SK-N-SH (cell line): ENCODE results near the gene MCF2L. TPM values are rescaled to one million over a fixed set of nuclear protein-coding genes. Genes with fewer than 3 reads are reported as not detected.

Source experiments
- CTCF ChIA-PET: fragments of 300-600, 350-600 bp; formaldehyde crosslinking; extraction: SDS; loops from one replicate; lab custom pipeline; 2021; lab: Yijun Ruan, JAX
- POLR2A ChIA-PET: fragments of 350-600 bp; sonication (Branson Sonifier 250); formaldehyde crosslinking; extraction: SDS; loops from one replicate; lab custom pipeline; 2020; ENCODE audit warnings: antibody characterized with exemption, inconsistent platforms; lab: Yijun Ruan, JAX
- DNase-seq: peaks from one replicate; pipeline ENCODE4 v3.0.0; 2012
- H2AFZ ChIP-seq: fragments of 200-600 bp; sonication (generic); 2 replicates; pipeline ENCODE4 v1.8.1; 2016; ENCODE audit warnings: antibody characterized with exemption, mild to moderate bottlenecking, low read depth
- H3F3A ChIP-seq: fragments of 200-600 bp; sonication (generic); replicated peaks from 2 replicates; pipeline ENCODE3; 2016; ENCODE audit warnings: antibody characterized with exemption, mild to moderate bottlenecking; ENCODE audit not compliant: insufficient read depth
- H3K27ac ChIP-seq, 2 experiments: fragments of 200-500 bp in 1 of 2; fragments of 200-600 bp in 1 of 2; sonication (Bioruptor generic) in 1 of 2; sonication (generic), shearing (Covaris generic) in 1 of 2; 2 replicates each; pipeline versions ENCODE4 v1.5.1 to v1.6.1; 2014 to 2016; ENCODE audit warnings: low read depth in 2 of 2, inconsistent platforms in 1 of 2, low read length in 1 of 2, mild to moderate bottlenecking in 1 of 2, mixed read lengths in 1 of 2
- H3K27me3 ChIP-seq: fragments of 200-600 bp; sonication (generic), shearing (Covaris generic); 2 replicates; pipeline ENCODE4 v1.6.1; 2016; ENCODE audit warnings: mixed run types; ENCODE audit not compliant: insufficient read depth
- H3K36me3 ChIP-seq, 2 experiments: fragments of 200-500 bp in 1 of 2; fragments of 200-600 bp in 1 of 2; sonication (Bioruptor generic) in 1 of 2; sonication (generic) in 1 of 2; replicated peaks in 1 of 2; 2 replicates each; pipeline versions ENCODE3 to v1.5.1; 2014 to 2016; ENCODE audit warnings: low read length in 1 of 2, mild to moderate bottlenecking in 1 of 2; ENCODE audit not compliant: insufficient read depth in 2 of 2, control insufficient read depth in 1 of 2
- H3K4me1 ChIP-seq, 2 experiments: fragments of 200-500 bp in 1 of 2; fragments of 200-600 bp in 1 of 2; sonication (Bioruptor generic) in 1 of 2; sonication (generic), shearing (Covaris generic) in 1 of 2; 2 replicates each; pipeline versions ENCODE4 v1.5.1 to v1.6.1; 2014 to 2016; ENCODE audit warnings: low read depth in 1 of 2, low read length in 1 of 2, mixed run types in 1 of 2; ENCODE audit not compliant: insufficient read depth in 2 of 2, control insufficient read depth in 1 of 2
- H3K4me2 ChIP-seq: fragments of 200-600 bp; sonication (generic), shearing (Covaris generic); 2 replicates; pipeline ENCODE4 v1.6.1; 2017; ENCODE audit warnings: mixed run types
- H3K4me3 ChIP-seq, 2 experiments: fragments of 200-500 bp in 1 of 2; fragments of 200-600 bp in 1 of 2; sonication (Bioruptor generic) in 1 of 2; sonication (generic), shearing (Covaris generic) in 1 of 2; 2 replicates each; pipeline versions ENCODE4 v1.5.1 to v1.8.1; 2014 to 2016; ENCODE audit warnings: low read depth in 2 of 2, inconsistent platforms in 1 of 2, low read length in 1 of 2, mild to moderate bottlenecking in 1 of 2, mixed read lengths in 1 of 2, moderate library complexity in 1 of 2
- H3K79me2 ChIP-seq: fragments of 200-600 bp; sonication (generic); 2 replicates; pipeline ENCODE4 v1.8.1; 2017; ENCODE audit warnings: mild to moderate bottlenecking; ENCODE audit not compliant: insufficient read depth
- H3K9ac ChIP-seq: fragments of 200-600 bp; sonication (generic); 2 replicates; pipeline ENCODE4 v1.6.1; 2017; ENCODE audit warnings: mixed run types
- H3K9me2 ChIP-seq: fragments of 200-600 bp; sonication (generic); 2 replicates; pipeline ENCODE4 v1.6.1; 2017; ENCODE audit warnings: mixed run types
- H3K9me3 ChIP-seq: fragments of 200-600 bp; sonication (generic); 2 replicates; pipeline ENCODE4 v1.6.1; 2017; ENCODE audit warnings: mixed run types, mild to moderate bottlenecking, moderate library complexity
- H4K20me1 ChIP-seq: fragments of 200-600 bp; sonication (generic); 2 replicates; pipeline ENCODE4 v1.6.1; 2017; ENCODE audit warnings: mild to moderate bottlenecking, mixed run types; ENCODE audit not compliant: insufficient read depth
- CHD2 ChIP-seq: fragments of 150-350 bp; IDR thresholded peaks from 2 replicates; pipeline ENCODE4 v1.6.1; 2018; ENCODE audit warnings: low read length; ENCODE audit not compliant: partially characterized antibody
- CTCF ChIP-seq: fragments of 200-600 bp; sonication (generic); IDR thresholded peaks from 2 replicates; pipeline ENCODE4 v1.6.1; 2017; ENCODE audit warnings: antibody characterized with exemption, mild to moderate bottlenecking, moderate library complexity
- FOSL2 ChIP-seq: IDR thresholded peaks from 2 replicates; pipeline ENCODE4 v1.4.0; 2012; ENCODE audit warnings: low read depth, mild to moderate bottlenecking, moderate library complexity, borderline replicate concordance
- FOXM1 ChIP-seq: IDR thresholded peaks from 2 replicates; pipeline ENCODE4 v1.4.0; 2012; ENCODE audit warnings: low read depth, mild to moderate bottlenecking
- GABPA ChIP-seq: IDR thresholded peaks from 2 replicates; pipeline ENCODE4 v1.4.0; 2012; ENCODE audit warnings: low read depth, mild to moderate bottlenecking
- JUND ChIP-seq: IDR thresholded peaks from 2 replicates; pipeline ENCODE4 v1.4.0; 2012
- MEF2A ChIP-seq: IDR thresholded peaks from 2 replicates; pipeline ENCODE4 v1.4.0; 2012; ENCODE audit warnings: low read depth, borderline replicate concordance
- MXI1 ChIP-seq: IDR thresholded peaks from 2 replicates; pipeline ENCODE4 v1.6.1; 2012; ENCODE audit warnings: mild to moderate bottlenecking, low read depth, low read length, improper control_type of control experiment
- NRF1 ChIP-seq: IDR thresholded peaks from 2 replicates; pipeline ENCODE4 v1.6.1; 2012; ENCODE audit warnings: low read depth, mild to moderate bottlenecking, low read length
- RAD21 ChIP-seq: IDR thresholded peaks from 2 replicates; pipeline ENCODE4 v1.6.1; 2012; ENCODE audit warnings: mild to moderate bottlenecking, low read length
- RCOR1 ChIP-seq: fragments of 150-350 bp; IDR thresholded peaks from 2 replicates; pipeline ENCODE4 v1.6.1; 2017; ENCODE audit warnings: antibody characterized with exemption, low read length
- RFX5 ChIP-seq: IDR thresholded peaks from 2 replicates; pipeline ENCODE4 v1.6.1; 2012; ENCODE audit warnings: mild to moderate bottlenecking, improper control_type of control experiment, low read length
- RXRA ChIP-seq: IDR thresholded peaks from 2 replicates; pipeline ENCODE4 v1.4.0; 2012; ENCODE audit warnings: low read depth, mild to moderate bottlenecking, borderline replicate concordance
- SIN3A ChIP-seq: IDR thresholded peaks from 2 replicates; pipeline ENCODE4 v1.6.1; 2012; ENCODE audit warnings: low read depth, mild to moderate bottlenecking, low read length, moderate library complexity, borderline replicate concordance
- SMC3 ChIP-seq: IDR thresholded peaks from 2 replicates; pipeline ENCODE4 v1.6.1; 2012; ENCODE audit warnings: low read depth, low read length, improper control_type of control experiment
- TAF1 ChIP-seq: IDR thresholded peaks from 2 replicates; pipeline ENCODE4 v1.6.1; 2012; ENCODE audit warnings: low read depth, mild to moderate bottlenecking, low read length, moderate library complexity, borderline replicate concordance
- TEAD4 ChIP-seq: IDR thresholded peaks from 2 replicates; pipeline ENCODE4 v1.4.0; 2012; ENCODE audit warnings: mild to moderate bottlenecking, borderline replicate concordance; ENCODE audit not compliant: insufficient read depth
- WGBS: methylation state at CpG from one replicate; pipeline ENCODE4 v1.1.6; 2017; ENCODE audit warnings: low lambda C conversion rate; 5-methylcytosine and 5-hydroxymethylcytosine counted together
- polyA plus RNA-seq, 3 experiments: library from polyadenylated mRNA; depleted of rRNA; stranded (reverse); fragments of >200 nt; gene quantifications; 2 replicates each; pipeline ENCODE4 v1.2.3, GENCODE V29; 2012
- TF ChIP-seq, protein P1 (sequence below): IDR thresholded peaks from 2 replicates; pipeline ENCODE4 v1.4.0; 2012; ENCODE audit warnings: low read depth, borderline replicate concordance
- TF ChIP-seq, protein P2 (sequence below): IDR thresholded peaks from 2 replicates; pipeline ENCODE4 v1.6.1; 2012; ENCODE audit warnings: mild to moderate bottlenecking, low read depth, low read length, moderate library complexity

The MCF2L gene
- polyA plus RNA-seq, 1 of the 3 experiments (the other 2 are of a cell fraction), result 0.56 TPM

- POLR2A ChIA-PET, result no interaction called here
- H3F3A ChIP-seq, result no peaks in the 10 kb centered on the region
- CTCF ChIA-PET, result interaction anchor here (1.2 to 2.0 kb wide), 2 partner anchors 15 to 41 kb away, joined by 4 to 11 read pairs; no protein-coding TSS in a partner anchor
- H3K79me2 ChIP-seq, result no peaks in the 10 kb centered on the region
- H3K9ac ChIP-seq, result no peak overlapping the region
- H3K27ac ChIP-seq, result no peak overlapping the region
- H3K9me3 ChIP-seq, result no peaks in the 10 kb centered on the region
- no peak overlapping the region for H3K4me3 ChIP-seq
- no peak overlapping the region for H2AFZ ChIP-seq
- H4K20me1 ChIP-seq, result no peaks in the 10 kb centered on the region
- DNase-seq, result no peak
- TF ChIP-seq CHD2, result no peak
- no peak for TF ChIP-seq GABPA
- TF ChIP-seq SIN3A, result no peak
- no peak for TF ChIP-seq RXRA
- no peak for TF ChIP-seq TEAD4
- TF ChIP-seq RFX5, result no peak
- TF ChIP-seq, all 33 proteins: peak for 0
- no peak overlapping the region for H3K4me2 ChIP-seq
- H3K27me3 ChIP-seq, result no peaks in the 10 kb centered on the region
- no peaks in the 10 kb centered on the region for H3K36me3 ChIP-seq
- WGBS, result 56% methylated on average over 14 of the region's 14 CpGs
- H3K9me2 ChIP-seq, result no peaks in the 10 kb centered on the region
- no peaks in the 10 kb centered on the region; a peak in 1 of 4 replicates for H3K4me1 ChIP-seq
These were observed 74.9 kb downstream of the MCF2L start for GRCh38 chr13:113043931-113044330.

GRCh38 chr13:113044391-113045114 is 75.5 kb downstream of the MCF2L start:
- H3F3A ChIP-seq, result no peaks in the 10 kb centered on the region
- H3K9ac ChIP-seq, result no peak overlapping the region
- no peak overlapping the region for H3K27ac ChIP-seq
- no peaks in the 10 kb centered on the region for H3K9me3 ChIP-seq
- no peaks in the 10 kb centered on the region for H4K20me1 ChIP-seq
- no peaks in the 10 kb centered on the region for H3K9me2 ChIP-seq
- CTCF ChIA-PET, result interaction anchor here (2.0 kb wide), 1 partner anchor 15 kb away, joined by 11 read pairs; no protein-coding TSS in a partner anchor
- no peak overlapping the region for H2AFZ ChIP-seq
- H3K36me3 ChIP-seq, result no peaks in the 10 kb centered on the region
- no peak overlapping the region for H3K4me2 ChIP-seq
- POLR2A ChIA-PET, result no interaction called here
- no peak overlapping the region for H3K4me3 ChIP-seq
- 65% methylated on average over 26 of the region's 27 CpGs for WGBS
- no peaks in the 10 kb centered on the region for H3K27me3 ChIP-seq
- no peak for DNase-seq
- H3K4me1 ChIP-seq, result no peaks in the 10 kb centered on the region; a peak in 1 of 4 replicates
- H3K79me2 ChIP-seq, result no peaks in the 10 kb centered on the region
- TF ChIP-seq TAF1 (no peak), MXI1 (no peak), MEF2A (no peak), RCOR1 (no peak), GABPA (no peak), JUND (no peak), CTCF (no peak), SMC3 (no peak), NRF1 (no peak), FOSL2 (no peak), CHD2 (no peak), RAD21 (no peak), FOXM1 (no peak)
- TF ChIP-seq, protein P1, sequence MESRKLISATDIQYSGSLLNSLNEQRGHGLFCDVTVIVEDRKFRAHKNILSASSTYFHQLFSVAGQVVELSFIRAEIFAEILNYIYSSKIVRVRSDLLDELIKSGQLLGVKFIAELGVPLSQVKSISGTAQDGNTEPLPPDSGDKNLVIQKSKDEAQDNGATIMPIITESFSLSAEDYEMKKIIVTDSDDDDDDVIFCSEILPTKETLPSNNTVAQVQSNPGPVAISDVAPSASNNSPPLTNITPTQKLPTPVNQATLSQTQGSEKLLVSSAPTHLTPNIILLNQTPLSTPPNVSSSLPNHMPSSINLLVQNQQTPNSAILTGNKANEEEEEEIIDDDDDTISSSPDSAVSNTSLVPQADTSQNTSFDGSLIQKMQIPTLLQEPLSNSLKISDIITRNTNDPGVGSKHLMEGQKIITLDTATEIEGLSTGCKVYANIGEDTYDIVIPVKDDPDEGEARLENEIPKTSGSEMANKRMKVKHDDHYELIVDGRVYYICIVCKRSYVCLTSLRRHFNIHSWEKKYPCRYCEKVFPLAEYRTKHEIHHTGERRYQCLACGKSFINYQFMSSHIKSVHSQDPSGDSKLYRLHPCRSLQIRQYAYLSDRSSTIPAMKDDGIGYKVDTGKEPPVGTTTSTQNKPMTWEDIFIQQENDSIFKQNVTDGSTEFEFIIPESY, result no peak
- TF ChIP-seq, protein P2, sequence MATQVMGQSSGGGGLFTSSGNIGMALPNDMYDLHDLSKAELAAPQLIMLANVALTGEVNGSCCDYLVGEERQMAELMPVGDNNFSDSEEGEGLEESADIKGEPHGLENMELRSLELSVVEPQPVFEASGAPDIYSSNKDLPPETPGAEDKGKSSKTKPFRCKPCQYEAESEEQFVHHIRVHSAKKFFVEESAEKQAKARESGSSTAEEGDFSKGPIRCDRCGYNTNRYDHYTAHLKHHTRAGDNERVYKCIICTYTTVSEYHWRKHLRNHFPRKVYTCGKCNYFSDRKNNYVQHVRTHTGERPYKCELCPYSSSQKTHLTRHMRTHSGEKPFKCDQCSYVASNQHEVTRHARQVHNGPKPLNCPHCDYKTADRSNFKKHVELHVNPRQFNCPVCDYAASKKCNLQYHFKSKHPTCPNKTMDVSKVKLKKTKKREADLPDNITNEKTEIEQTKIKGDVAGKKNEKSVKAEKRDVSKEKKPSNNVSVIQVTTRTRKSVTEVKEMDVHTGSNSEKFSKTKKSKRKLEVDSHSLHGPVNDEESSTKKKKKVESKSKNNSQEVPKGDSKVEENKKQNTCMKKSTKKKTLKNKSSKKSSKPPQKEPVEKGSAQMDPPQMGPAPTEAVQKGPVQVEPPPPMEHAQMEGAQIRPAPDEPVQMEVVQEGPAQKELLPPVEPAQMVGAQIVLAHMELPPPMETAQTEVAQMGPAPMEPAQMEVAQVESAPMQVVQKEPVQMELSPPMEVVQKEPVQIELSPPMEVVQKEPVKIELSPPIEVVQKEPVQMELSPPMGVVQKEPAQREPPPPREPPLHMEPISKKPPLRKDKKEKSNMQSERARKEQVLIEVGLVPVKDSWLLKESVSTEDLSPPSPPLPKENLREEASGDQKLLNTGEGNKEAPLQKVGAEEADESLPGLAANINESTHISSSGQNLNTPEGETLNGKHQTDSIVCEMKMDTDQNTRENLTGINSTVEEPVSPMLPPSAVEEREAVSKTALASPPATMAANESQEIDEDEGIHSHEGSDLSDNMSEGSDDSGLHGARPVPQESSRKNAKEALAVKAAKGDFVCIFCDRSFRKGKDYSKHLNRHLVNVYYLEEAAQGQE, result no peak
